Stimulated activated CD4-positive, alpha-beta T cell treated with anti-CD3 and anti-CD28 coated beads, TNF-alpha, amount 100 ng/mL, for 48 hours (primary cell): ENCODE data around the gene KCNMA1.

Experiments
- DNase-seq, 3 donors: peaks; one replicate each; pipeline ENCODE4 v3.0.0-alpha.2; 2020; ENCODE audit warnings: low read depth in 3 of 3

KCNMA1 gene

GRCh38 chr10:76901701-76902100 lies 735.9 kb downstream of the KCNMA1 start:
- DNase-seq, result no peak

- no peak for DNase-seq
These were observed 738.1 kb downstream of the KCNMA1 start for GRCh38 chr10:76899490-76899889.

- DNase-seq, result no peak
These were observed 744.7 kb downstream of the KCNMA1 start for GRCh38 chr10:76892766-76893479.

GRCh38 chr10:76887223-76888010 lies 750.2 kb downstream of the KCNMA1 start:
- no peak for DNase-seq

GRCh38 chr10:76885816-76886215 lies 751.8 kb downstream of the KCNMA1 start:
- DNase-seq, result no peak

GRCh38 chr10:76884673-76885275 lies 752.8 kb downstream of the KCNMA1 start:
- no peak for DNase-seq

- DNase-seq, result no peak
These were observed 754.0 kb downstream of the KCNMA1 start for GRCh38 chr10:76883596-76883995.

- no peak for DNase-seq
These were observed 754.8 kb downstream of the KCNMA1 start for GRCh38 chr10:76882796-76883195.

GRCh38 chr10:76882245-76882644 lies 755.4 kb downstream of the KCNMA1 start:
- no peak for DNase-seq

GRCh38 chr10:76881477-76882220 lies 756.0 kb downstream of the KCNMA1 start:
- no peak for DNase-seq

- no peak for DNase-seq
These were observed 756.7 kb downstream of the KCNMA1 start for GRCh38 chr10:76880931-76881330.

- DNase-seq, result no peak
These were observed 758.3 kb downstream of the KCNMA1 start for GRCh38 chr10:76879116-76879913.

- DNase-seq, result no peak
These were observed 759.1 kb downstream of the KCNMA1 start for GRCh38 chr10:76878514-76878913.

GRCh38 chr10:76874896-76875295 lies 762.7 kb downstream of the KCNMA1 start:
- DNase-seq, result no peak

- no peak for DNase-seq
These were observed 763.4 kb downstream of the KCNMA1 start for GRCh38 chr10:76874176-76874575.

- DNase-seq, result no peak
These were observed 765.8 kb downstream of the KCNMA1 start for GRCh38 chr10:76871697-76872295.

GRCh38 chr10:76869931-76870330 lies 767.7 kb downstream of the KCNMA1 start:
- DNase-seq, result no peak

GRCh38 chr10:76868098-76868977 lies 769.3 kb downstream of the KCNMA1 start:
- no peak for DNase-seq

GRCh38 chr10:76866841-76867586 lies 770.6 kb downstream of the KCNMA1 start:
- no peak for DNase-seq
